Trophoblast cell (in vitro differentiated cells and primary cell): Measurements from ENCODE around the gene ZNF524.
A peak's percentile ranks its signal among the peaks of the same experiment; 100 is the strongest.

ENCODE experiments used
- DNase-seq, 2 donors: peaks; one replicate each; pipeline ENCODE4 v3.0.0-alpha.2; 2016
- H2AFZ ChIP-seq: 2 replicates; pipeline ENCODE4 v1.6.1; 2013; ENCODE audit warnings: low read length, moderate library complexity, mild to moderate bottlenecking; ENCODE audit not compliant: insufficient read depth, poor library complexity
- H2AK5ac ChIP-seq: 2 replicates; pipeline ENCODE4 v1.6.1; 2013; ENCODE audit warnings: mild to moderate bottlenecking, low read length
- H2BK120ac ChIP-seq: 2 replicates; pipeline ENCODE4 v1.6.1; 2013; ENCODE audit warnings: low read length, mild to moderate bottlenecking, moderate library complexity; ENCODE audit not compliant: insufficient read depth, poor library complexity
- H2BK12ac ChIP-seq: 2 replicates; pipeline ENCODE4 v1.6.1; 2013; ENCODE audit warnings: mild to moderate bottlenecking, low read length, moderate library complexity
- H2BK5ac ChIP-seq: 2 replicates; pipeline ENCODE4 v1.6.1; 2013; ENCODE audit warnings: low read length, low read depth, moderate library complexity, mild to moderate bottlenecking; ENCODE audit not compliant: poor library complexity
- H3K14ac ChIP-seq: 2 replicates; pipeline ENCODE4 v1.6.1; 2013; ENCODE audit warnings: mild to moderate bottlenecking, low read length
- H3K18ac ChIP-seq: 2 replicates; pipeline ENCODE4 v1.6.1; 2013; ENCODE audit warnings: mild to moderate bottlenecking, low read length
- H3K23ac ChIP-seq: 2 replicates; pipeline ENCODE4 v1.6.1; 2013; ENCODE audit warnings: low read length
- H3K27ac ChIP-seq: 2 replicates; pipeline ENCODE4 v1.5.1; 2013; ENCODE audit warnings: low read depth, mild to moderate bottlenecking, inconsistent platforms, low read length, moderate library complexity
- H3K27me3 ChIP-seq: 2 replicates; pipeline ENCODE4 v1.6.1; 2013; ENCODE audit warnings: inconsistent platforms, mild to moderate bottlenecking, low read length, moderate library complexity; ENCODE audit not compliant: insufficient read depth
- H3K36me3 ChIP-seq, 2 experiments: 1 replicate in 1 of 2; 2 replicates in 1 of 2; pipeline ENCODE4 v1.6.1; 2013; ENCODE audit warnings: low read length in 2 of 2, mild to moderate bottlenecking in 2 of 2, moderate library complexity in 1 of 2; ENCODE audit not compliant: insufficient read depth in 2 of 2, control insufficient read depth in 1 of 2
- H3K4ac ChIP-seq: 2 replicates; pipeline ENCODE4 v1.6.1; 2013; ENCODE audit warnings: low read depth, mild to moderate bottlenecking, low read length, moderate library complexity
- H3K4me1 ChIP-seq, 2 experiments: 1 replicate in 1 of 2; 2 replicates in 1 of 2; pipeline ENCODE4 v1.6.1; 2013; ENCODE audit warnings: low read length in 2 of 2, mild to moderate bottlenecking in 2 of 2, moderate library complexity in 1 of 2; ENCODE audit not compliant: insufficient read depth in 2 of 2, control insufficient read depth in 1 of 2
- H3K4me2 ChIP-seq: 2 replicates; pipeline ENCODE4 v1.6.1; 2013; ENCODE audit warnings: inconsistent platforms, mild to moderate bottlenecking, low read length, moderate library complexity
- H3K4me3 ChIP-seq: 2 replicates; pipeline ENCODE4 v1.5.1; 2013; ENCODE audit warnings: mild to moderate bottlenecking, low read depth, low read length, inconsistent platforms
- H3K79me1 ChIP-seq: one replicate; pipeline ENCODE4 v1.6.1; 2013; ENCODE audit warnings: low read length
- H3K79me2 ChIP-seq: 2 replicates; pipeline ENCODE4 v1.6.1; 2013; ENCODE audit warnings: low read length, mild to moderate bottlenecking; ENCODE audit not compliant: control insufficient read depth, insufficient read depth, poor library complexity
- H3K9ac ChIP-seq: 2 replicates; pipeline ENCODE4 v1.6.1; 2013; ENCODE audit warnings: mild to moderate bottlenecking, low read length
- H3K9me3 ChIP-seq: 2 replicates; pipeline ENCODE4 v1.6.1; 2013; ENCODE audit warnings: low read depth, mild to moderate bottlenecking, control low read depth, inconsistent platforms, low read length; ENCODE audit not compliant: insufficient read depth
- H4K12ac ChIP-seq: 2 replicates; pipeline ENCODE4 v1.6.1; 2013; ENCODE audit warnings: low read depth, mild to moderate bottlenecking, low read length, moderate library complexity
- H4K8ac ChIP-seq: 2 replicates; pipeline ENCODE4 v1.6.1; 2013; ENCODE audit warnings: low read depth, mild to moderate bottlenecking, low read length, moderate library complexity
- H4K91ac ChIP-seq: one replicate; pipeline ENCODE4 v1.6.1; 2013; ENCODE audit warnings: low read depth, mild to moderate bottlenecking, low read length, moderate library complexity
- WGBS: extraction: QIAGEN DNeasy Blood & Tissue Kit; methylation state at CpG from one replicate; pipeline ENCODE4 v1.1.7; 2013; ENCODE audit warnings: missing lambda C conversion rate; ENCODE audit not compliant: insufficient read length, insufficient coverage; ENCODE audit errors: extremely low coverage; 5-methylcytosine and 5-hydroxymethylcytosine counted together

The ZNF524 gene

DNA sequence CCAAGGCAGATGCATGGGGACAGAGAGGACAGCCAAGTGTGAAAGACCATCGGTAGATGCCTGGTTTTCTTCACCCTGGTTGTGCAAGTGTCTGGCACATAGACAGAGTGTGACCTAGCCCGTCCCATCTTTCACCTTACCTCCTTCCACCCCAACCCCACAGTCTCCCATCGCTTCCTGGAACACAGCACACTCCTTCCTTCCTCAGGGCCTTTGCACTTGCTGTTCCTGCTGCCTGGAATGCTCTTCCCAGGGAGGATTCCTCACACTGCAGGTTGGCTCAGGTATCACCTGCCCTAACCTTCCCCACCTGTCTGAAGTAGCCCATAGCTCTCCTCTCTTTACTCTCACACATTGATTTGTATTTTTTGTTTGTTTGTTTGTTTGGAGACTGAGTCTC is 3.8 kb upstream of the ZNF524 start:
- H4K91ac ChIP-seq = no peak overlapping the region
- no peak overlapping the region for H2BK120ac ChIP-seq
- H3K36me3 ChIP-seq = peaks cover 35 to 49% of the 10 kb centered on the region in 2 experiments
- H2AFZ ChIP-seq = no peak overlapping the region
- no peak overlapping the region for H3K18ac ChIP-seq
- no peak overlapping the region for H4K12ac ChIP-seq
- H3K27me3 ChIP-seq = no peaks in the 10 kb centered on the region
- no peak for DNase-seq
- H3K4me2 ChIP-seq = no peak overlapping the region
- no peak overlapping the region for H2BK12ac ChIP-seq
- peaks cover 3% of the 10 kb centered on the region for H3K9me3 ChIP-seq
- peaks cover 6% of the 10 kb centered on the region in 2 experiments for H3K4me1 ChIP-seq
- H4K8ac ChIP-seq = no peak overlapping the region
- H3K14ac ChIP-seq = no peak overlapping the region
- no peak overlapping the region for H2BK5ac ChIP-seq
- no peak overlapping the region for H2AK5ac ChIP-seq
- H3K79me2 ChIP-seq = peaks cover 6% of the 10 kb centered on the region
- H3K23ac ChIP-seq = no peak overlapping the region
- no peak overlapping the region for H3K27ac ChIP-seq
- H3K4me3 ChIP-seq = no peak overlapping the region
- H3K79me1 ChIP-seq = peaks cover 17% of the 10 kb centered on the region
- H3K9ac ChIP-seq = no peak overlapping the region
- no peak overlapping the region for H3K4ac ChIP-seq
- no CpG with 5 or more reads among the region's 3 CpGs for WGBS

DNA sequence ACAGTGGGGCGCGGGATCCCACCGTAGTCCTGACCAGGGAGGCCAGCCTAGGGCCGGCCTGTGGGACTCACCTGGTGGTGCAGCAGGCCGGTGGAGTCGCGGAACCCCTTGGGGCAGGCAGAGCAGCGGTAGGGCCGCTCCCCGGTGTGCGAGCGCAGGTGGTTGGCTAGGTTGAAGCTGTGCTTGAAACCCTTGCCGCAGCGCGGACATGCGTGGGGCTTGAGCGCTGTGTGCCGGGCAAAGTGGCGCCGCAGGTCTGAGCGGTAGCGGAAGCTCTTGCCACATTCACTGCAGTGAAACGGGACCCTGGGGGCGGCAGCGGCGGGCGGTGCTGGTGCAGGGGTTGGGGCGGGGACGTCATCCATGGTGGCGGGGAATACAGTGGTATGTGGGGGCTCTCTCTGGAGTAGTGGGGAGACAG is 2.6 kb upstream of the ZNF524 start:
- no CpG with 5 or more reads among the region's 30 CpGs for WGBS
- no peak overlapping the region for H3K4me3 ChIP-seq
- H4K12ac ChIP-seq = no peak overlapping the region
- no peak overlapping the region for H2AFZ ChIP-seq
- H3K4ac ChIP-seq = no peak overlapping the region
- H4K8ac ChIP-seq = no peak overlapping the region
- H3K9ac ChIP-seq = no peak overlapping the region
- H3K23ac ChIP-seq = no peak overlapping the region
- H2BK120ac ChIP-seq = no peak overlapping the region
- H3K18ac ChIP-seq = no peak overlapping the region
- H2BK5ac ChIP-seq = no peak overlapping the region
- H2AK5ac ChIP-seq = no peak overlapping the region
- H3K79me2 ChIP-seq = peaks cover 6% of the 10 kb centered on the region
- H3K36me3 ChIP-seq = peaks cover 28 to 41% of the 10 kb centered on the region in 2 experiments
- peaks cover 17% of the 10 kb centered on the region for H3K79me1 ChIP-seq
- no peak overlapping the region for H3K4me2 ChIP-seq
- H3K27me3 ChIP-seq = no peaks in the 10 kb centered on the region
- no peak overlapping the region for H2BK12ac ChIP-seq
- H3K27ac ChIP-seq = no peak overlapping the region
- no peak overlapping the region for H3K14ac ChIP-seq
- H3K4me1 ChIP-seq = peaks cover 6 to 9% of the 10 kb centered on the region in 2 experiments
- peaks cover 3% of the 10 kb centered on the region for H3K9me3 ChIP-seq
- DNase-seq = no peak
- no peak overlapping the region for H4K91ac ChIP-seq

DNA sequence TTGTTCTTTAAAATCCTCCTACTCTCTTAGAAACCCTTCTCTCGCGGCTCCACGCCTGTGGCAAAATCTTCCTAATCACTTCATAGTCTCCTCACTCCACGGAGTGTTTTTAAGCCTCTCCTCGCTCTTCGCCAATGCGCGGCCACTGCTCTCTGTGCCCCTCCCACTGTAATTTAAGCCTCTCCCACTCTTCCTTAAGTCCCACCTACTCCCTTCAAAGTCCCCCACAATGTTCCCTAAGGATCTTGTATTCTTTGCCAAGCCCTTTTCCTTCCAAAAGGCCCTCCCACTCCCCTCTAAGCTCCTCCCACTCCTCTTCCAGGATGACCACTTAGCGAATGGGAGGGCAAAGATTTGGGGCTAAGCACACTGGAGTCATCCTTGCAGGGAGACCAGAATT is 2.1 kb upstream of the ZNF524 start:
- Histone ChIP-seq H3K9me3 (peaks cover 3% of the 10 kb centered on the region), H4K8ac (no peak overlapping the region), H3K4me1 (peaks cover 6 to 9% of the 10 kb centered on the region in 2 experiments), H2BK120ac (no peak overlapping the region), H3K9ac (no peak overlapping the region), H3K4me3 (no peak overlapping the region), H4K91ac (no peak overlapping the region), H3K23ac (no peak overlapping the region), H3K4ac (no peak overlapping the region), H2AFZ (no peak overlapping the region), H3K27ac (no peak overlapping the region), H2BK12ac (peak overlapping the region; percentile 1), H3K14ac (no peak overlapping the region), H3K36me3 (peaks cover 23 to 35% of the 10 kb centered on the region in 2 experiments), H3K27me3 (no peaks in the 10 kb centered on the region), H2BK5ac (no peak overlapping the region), H3K18ac (no peak overlapping the region), H4K12ac (no peak overlapping the region), H3K79me2 (peaks cover 6% of the 10 kb centered on the region), H2AK5ac (no peak overlapping the region), H3K4me2 (no peak overlapping the region), H3K79me1 (peaks cover 17% of the 10 kb centered on the region)
- no CpG with 5 or more reads among the region's 9 CpGs for WGBS
- no peak for DNase-seq

DNA sequence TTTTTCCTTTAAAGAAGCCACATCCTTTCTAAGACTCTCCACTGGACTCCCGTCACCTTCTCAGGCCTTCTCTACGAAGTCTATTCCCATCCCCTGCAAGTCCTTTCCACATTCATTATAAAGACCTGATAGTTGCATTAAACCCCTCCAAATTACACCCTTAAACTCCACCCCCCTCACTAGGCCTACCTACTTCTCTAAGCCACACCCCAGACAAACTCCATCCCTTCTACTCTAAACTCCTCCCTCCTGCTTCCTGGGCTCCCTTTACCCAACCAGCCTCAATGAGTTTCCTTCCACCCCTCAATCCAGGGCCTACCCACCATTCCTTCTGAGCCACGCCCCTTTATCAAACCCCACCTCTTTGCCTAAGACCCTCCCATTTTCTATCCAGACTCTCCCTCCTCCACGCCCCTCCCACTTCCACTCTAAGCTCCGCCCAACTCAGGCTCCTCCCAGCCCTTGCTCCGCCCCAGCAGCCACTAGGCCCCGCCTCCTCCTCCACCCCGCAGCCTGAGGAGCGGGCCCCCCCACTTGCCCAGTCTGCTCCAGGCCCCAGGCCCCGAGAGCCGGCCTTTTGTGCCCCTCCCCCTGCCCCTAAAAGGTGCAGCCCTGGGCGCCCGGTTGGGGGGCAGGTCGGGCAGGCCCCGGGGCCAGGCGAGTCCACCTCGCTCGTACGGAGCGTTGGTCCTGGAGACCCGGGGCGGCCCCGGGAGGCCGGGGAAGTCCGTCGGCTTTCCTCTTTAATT is 1.2 kb upstream of the ZNF524 start:
- Histone ChIP-seq H3K18ac (peak overlapping the region; percentile 61), H2BK12ac (no peak overlapping the region), H2BK5ac (peak overlapping the region; percentile 95), H2AFZ (peak overlapping the region; percentile 52), H3K9me3 (peaks cover 3% of the 10 kb centered on the region), H4K91ac (peak overlapping the region; percentile 98), H2BK120ac (peak overlapping the region; percentile 77), H3K23ac (no peak overlapping the region), H3K14ac (peak overlapping the region; percentile 71), H3K79me2 (peaks cover 6% of the 10 kb centered on the region), H3K79me1 (peaks cover 17% of the 10 kb centered on the region), H4K12ac (peak overlapping the region; percentile 88), H4K8ac (peak overlapping the region; percentile 97), H3K27me3 (no peaks in the 10 kb centered on the region), H3K9ac (peak overlapping the region; percentile 85), H3K4me2 (peak overlapping the region; percentile 63), H2AK5ac (peak overlapping the region; percentile 32), H3K36me3 (peaks cover 18 to 27% of the 10 kb centered on the region in 2 experiments), H3K4me3 (peak overlapping the region; percentile 74), H3K27ac (peak overlapping the region; percentile 95), H3K4me1 (peaks cover 7 to 9% of the 10 kb centered on the region in 2 experiments), H3K4ac (peak overlapping the region; percentile 77)
- no CpG with 5 or more reads among the region's 26 CpGs for WGBS
- peak; percentile 89 to 93 for DNase-seq
